Activated CD4-positive, alpha-beta T cell treated with anti-CD3 and anti-CD28 coated beads for 24 hours (primary cell): ENCODE results near the gene BRD9.
A peak's percentile ranks its signal among the peaks of the same experiment; 100 is the strongest.
"Not testable (repeated sequence)": the region's sequence is repeated elsewhere in the genome, so short reads cannot be mapped to it uniquely, and the experiment has no call there.

ENCODE experiments used
- DNase-seq, 2 donors: peaks; one replicate each; pipeline ENCODE4 v3.0.0-alpha.2; 2020; ENCODE audit warnings: low read depth in 2 of 2

Gene BRD9

GRCh38 chr5:922436-923280 lies 30.1 kb upstream of the BRD9 start:
- DNase-seq = no peak

- DNase-seq = no peak
Observed at GRCh38 chr5:921456-922435, 29.1 kb upstream of the BRD9 start.

- DNase-seq = no peak
Observed at GRCh38 chr5:920321-920720, 27.7 kb upstream of the BRD9 start.

DNA sequence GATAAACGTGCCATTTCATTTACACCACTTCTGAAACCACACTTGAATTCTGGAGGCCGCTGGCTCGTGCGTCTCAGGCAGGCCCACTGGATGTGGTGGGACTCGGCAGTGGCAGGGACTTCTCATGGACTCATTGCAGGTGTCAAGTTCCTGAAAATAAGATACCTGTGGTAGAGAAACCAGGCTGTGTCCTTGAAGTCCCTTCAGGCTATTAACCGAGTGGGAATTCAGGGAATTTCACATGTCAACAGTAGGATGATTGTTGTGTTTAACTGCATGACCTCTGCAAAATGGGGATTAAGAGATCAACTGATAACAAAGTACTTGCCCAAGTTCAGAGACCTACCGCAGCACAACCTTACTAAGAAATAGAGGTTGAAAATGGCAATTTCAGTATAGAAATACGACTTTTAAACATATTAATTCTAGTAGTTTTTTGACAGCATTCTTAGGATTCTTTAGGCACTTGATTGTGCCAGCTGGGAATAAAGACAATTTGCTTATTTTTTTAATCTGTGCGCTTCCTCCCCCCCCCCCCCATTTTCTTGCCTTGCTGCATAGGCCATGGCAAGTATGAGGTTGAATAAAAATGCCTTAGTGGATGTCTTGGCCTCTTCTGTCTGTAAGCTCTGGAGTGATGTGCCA lies 26.9 kb upstream of the BRD9 start:
- no peak for DNase-seq

DNA sequence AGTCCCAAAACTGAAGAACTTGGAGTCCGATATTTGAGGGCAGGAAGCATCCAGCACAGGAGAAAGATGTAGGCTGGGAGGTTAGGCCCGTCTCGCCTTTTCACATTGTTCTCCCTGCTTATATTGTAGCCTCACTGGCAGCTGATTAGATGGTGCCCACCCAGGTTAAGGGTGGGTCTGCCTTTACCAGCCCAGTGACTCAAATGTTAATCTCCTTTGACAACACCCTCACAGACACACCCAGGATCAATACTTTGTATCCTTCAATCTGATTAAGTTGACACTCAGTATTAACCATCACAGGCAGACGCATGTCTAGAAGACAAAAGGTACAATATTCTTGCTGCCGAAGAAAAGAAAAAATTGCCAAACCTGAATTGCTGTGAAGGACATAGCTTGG lies 26.1 kb upstream of the BRD9 start:
- DNase-seq = not testable (repeated sequence)

DNA sequence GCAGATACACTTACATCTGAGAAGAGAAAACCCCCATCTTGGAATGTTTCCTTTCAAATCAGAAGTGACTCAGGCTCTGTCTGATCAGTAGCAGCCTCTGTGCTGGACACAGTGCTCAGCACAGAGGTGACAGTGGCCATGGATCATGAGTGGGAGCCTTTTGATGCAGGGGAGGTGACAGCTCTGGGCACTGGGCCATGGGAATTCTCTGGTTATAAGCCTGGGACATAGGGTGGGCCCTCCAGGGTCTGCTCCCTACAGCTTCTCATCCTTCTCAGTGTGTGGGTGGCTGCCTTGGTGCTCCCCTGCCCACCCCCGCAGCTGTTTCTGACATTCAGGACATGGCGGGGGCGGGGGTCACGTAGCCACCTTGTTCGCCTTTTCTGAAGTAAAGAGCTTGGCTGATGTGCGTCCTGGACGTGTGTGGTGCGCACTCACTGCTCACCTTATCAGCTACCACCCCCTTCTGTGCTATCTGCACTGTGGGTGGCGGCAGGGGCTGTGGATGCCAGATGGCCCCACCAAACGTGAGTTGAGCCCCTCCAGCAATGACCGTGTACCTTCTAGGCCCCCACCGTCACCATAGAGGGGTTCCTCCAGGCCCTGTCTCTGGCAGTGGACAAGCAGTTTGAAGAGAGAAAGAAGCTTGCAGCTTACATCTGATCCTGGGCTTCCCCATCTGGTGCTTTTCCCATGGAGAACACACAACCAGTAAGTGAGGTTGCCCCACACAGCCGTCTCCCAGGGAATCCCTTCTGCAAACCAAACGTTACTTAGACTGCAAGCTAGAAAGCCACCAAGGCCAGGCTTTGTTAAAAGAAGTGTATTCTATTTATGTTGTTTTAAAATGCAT lies 24.1 kb upstream of the BRD9 start:
- no peak for DNase-seq

GRCh38 chr5:915946-916345 lies 23.3 kb upstream of the BRD9 start:
- no peak for DNase-seq

DNA sequence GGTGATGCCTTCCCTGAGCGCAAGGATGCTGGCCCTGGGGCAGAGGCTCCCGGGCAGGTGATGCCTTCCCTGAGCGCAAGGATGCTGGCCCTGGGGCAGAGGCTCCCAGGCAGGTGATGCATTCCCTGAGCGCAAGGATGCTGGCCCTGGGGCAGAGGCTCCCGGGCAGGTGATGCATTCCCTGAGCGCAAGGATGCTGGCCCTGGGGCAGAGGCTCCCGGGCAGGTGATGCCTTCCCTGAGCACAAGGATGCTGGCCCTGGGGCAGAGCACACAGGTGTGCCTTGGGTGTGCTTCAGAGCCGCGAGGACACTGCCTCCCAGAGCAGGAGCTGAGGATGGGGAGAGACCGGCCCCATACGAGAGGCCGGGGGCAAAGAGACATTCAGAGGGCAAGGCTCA lies 22.7 kb upstream of the BRD9 start:
- DNase-seq = not testable (repeated sequence)

DNA sequence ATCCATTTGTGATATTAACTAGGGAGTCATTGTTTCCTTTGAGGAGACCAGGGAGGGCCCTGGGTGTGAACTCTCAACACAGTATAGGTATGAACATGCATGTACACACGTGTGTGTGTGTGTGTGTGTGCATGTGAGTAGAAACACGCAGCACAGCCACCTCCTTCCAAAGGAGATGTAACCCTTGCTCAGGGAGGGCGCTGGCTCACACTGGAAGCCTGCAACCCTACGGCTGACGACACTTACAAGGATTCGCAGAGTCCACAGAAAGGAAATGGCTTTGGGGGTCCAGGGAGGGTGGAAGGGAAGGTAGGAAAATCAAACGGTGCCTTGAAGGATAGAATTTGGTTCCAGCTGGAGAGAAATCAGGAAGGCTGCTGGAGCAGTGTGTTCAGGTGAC lies 22.0 kb upstream of the BRD9 start:
- no peak for DNase-seq

DNA sequence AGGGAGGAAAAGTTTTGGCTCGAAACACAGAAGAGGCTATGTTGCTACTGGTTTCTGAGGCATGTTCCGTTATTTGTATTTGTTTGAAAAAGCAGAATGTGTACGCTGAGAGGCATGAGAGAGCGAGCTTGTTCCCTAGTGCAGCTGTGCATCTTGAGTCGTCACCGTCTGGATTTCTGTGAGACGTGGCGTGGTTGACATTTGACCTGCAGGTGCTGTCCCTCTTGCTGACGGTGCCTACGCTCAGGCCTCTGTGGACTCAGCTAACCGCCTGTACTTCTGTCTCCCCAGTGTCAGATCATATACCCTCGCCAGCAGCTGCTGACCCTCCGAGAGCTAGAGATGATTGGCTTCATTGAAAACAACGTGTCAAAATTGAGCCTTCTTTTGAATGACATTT lies 21.6 kb upstream of the BRD9 start:
- DNase-seq = no peak

DNA sequence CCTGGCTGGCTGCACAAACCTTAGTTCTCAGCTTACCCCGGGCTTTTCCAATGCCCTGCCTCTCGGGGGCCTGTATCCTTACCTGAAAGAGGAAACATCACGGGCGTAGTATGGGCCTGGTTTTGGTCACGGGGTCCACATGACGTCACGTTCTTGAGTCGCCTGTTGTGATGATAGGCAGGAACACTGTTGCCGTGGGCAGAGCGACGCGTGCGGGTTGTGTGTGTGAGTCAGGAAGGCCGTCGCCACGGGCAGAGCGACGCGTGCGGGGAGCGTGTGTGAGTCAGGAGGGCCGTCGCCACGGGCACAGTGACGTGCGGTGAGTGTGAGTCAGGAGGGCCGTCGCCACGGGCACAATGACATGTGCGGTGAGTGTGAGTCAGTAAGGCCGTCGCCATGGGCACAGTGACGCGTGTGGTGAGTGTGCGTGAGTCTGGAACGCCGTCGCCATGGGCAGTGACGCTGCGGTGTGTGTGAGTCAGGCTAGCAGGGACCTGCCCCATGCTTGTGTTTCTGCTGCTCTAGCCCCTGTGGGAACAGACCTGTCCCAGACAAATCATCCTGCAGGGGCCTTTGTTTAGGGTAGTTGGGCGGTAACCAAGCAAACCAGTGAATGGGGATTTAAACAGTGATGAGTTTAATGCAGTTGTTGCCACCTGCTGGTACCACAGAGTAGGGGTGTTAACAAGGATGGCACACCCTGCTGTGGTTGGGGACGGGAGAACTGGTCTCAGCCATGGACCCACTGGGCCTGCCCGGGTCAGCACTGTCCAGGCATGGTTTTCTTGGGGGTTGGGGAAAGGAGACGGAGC lies 19.9 kb upstream of the BRD9 start:
- peak; percentile 46 to 49 for DNase-seq

GRCh38 chr5:911601-912000 lies 19.0 kb upstream of the BRD9 start:
- DNase-seq = no peak

- no peak for DNase-seq
Observed at GRCh38 chr5:910769-911160, 18.2 kb upstream of the BRD9 start.

DNA sequence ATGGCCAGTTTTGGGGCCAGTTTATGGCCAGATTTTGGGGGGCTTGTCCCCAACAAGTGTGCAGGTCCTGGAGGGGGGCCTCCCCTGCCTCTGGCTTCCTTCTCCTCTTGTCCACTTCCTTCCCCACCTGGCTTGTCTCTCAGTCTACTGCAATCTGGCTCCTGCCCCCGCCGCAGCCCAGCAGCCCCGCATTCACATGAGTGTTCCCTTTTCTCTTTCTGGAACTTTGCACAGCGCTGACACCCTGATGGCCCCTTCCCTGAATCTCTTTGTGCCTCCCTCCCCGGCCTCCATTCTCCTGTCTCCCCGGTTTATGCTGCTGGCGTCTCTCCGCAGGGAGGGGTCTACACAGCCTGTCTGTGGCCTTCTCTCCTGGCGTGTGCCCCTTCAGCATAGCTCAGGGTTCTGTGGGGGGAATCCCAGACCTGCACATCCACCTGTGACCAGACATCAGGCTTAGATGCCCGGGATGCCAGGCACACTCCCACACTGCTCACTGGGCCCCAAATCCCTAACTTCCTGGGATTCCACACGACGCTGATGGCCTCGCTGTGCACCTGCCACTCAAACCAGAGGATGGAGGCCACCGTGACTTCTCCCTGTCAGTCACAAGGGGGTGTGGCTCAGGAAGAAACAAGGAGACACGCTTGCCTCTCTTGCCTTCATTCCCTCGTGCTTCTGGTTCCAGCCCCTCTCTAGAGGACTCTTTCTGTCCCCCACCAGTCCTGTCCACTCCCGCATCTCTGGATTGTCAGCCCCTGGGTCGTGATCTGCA lies 17.6 kb upstream of the BRD9 start:
- no peak for DNase-seq

DNA sequence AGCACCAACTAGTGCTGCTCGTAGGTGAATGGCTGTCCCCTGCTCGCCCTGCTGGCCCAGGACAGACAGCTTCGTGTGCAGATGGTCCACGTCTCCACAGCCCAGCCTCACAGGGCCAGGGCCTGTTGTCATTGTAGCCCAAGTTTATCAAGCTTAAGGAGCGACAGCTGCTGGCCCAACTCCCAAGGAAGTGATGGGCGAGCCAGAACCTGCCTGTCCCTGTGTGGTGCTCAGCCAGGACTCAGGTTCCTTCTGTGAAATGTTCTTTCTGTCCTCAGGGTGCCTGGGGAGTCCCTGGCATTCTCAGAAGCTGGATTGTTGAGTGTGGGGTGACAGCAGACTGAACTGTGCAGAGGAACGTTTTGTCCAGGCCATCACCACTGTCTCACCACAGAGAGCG lies 16.5 kb upstream of the BRD9 start:
- no peak for DNase-seq

DNA sequence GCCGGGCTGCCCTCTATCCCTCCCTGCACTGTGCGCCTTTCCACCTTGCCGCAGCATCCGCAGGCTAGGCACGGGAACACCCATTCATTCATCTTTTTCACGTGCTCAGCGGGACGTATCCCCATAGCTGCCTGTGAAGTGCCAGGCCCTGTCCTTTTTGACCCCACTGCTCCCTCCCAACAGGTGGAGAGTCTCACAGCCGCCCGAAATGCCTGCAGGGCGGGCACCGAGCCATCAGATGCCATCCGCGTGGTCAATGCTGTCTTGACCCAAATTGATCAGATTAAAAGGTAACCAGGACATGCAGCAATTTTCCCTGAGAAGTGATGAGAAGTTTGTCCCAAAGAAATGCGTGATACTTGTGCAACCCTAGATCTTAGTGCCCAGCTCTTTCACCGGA lies 15.6 kb upstream of the BRD9 start:
- no peak for DNase-seq

DNA sequence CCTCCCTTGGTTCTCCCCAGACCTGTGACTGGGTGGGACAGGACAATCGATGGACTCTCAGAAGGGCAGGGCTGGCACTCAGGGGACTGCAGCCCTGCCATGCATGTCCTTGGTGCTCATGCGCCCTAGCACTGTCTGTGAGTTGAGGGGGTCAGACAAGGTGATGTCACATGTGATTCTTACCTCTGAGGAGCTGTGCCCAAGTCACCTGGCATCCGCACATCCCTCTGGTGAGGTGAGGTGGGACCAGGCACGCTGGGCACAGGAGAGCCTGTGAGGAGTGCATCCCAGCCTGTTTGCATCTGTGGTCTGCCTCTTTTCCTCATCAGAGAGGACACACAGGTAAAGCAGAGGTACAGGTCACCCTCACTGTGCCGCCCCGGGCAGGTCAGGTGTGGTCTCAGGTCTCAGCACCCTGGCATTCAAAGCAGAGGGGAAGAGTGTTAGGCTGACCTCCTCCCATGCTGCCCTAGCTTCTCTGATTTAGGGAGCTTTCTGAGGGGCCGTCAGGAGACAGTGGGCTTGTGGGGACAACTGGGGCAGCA lies 14.8 kb upstream of the BRD9 start:
- DNase-seq = no peak

DNA sequence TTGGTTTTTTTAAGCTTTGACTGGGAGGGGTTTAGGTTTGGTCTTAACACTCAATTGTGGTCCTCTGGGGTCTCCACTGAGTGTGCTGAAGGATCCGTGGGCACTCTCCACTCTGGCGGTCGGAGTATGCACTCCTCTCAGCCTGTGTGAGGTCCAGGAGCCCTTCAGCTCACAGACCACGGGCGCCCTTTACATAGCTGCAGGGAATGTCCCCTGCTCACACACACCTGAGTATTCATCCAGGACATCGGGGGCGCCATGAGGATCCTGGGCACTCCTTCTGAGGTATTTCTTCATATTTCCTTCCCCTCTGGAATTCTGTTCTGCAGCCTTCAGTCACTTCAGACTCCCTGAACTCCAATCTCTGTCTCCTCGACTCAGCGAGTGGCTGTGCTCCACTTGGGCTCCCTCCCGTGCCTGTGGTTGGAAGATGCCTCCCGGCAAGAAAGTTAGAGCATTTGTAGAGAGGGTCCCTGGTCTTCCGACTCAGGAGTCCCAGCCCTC lies 12.6 kb upstream of the BRD9 start:
- DNase-seq = no peak

- DNase-seq = no peak
Observed at GRCh38 chr5:903756-904096, 11.1 kb upstream of the BRD9 start.
